Myocyte (in vitro differentiated cells): ENCODE data around the gene MCC. TPM values are rescaled to one million over a fixed set of nuclear protein-coding genes. Genes with fewer than 3 reads are reported as not detected.
A peak's percentile ranks its signal among the peaks of the same experiment; 100 is the strongest.

Experiments used
- DNase-seq: peaks from one replicate; pipeline ENCODE4 v3.0.0-alpha.2; 2012; ENCODE audit warnings: low read depth
- total RNA-seq: library from RNA; depleted of rRNA; stranded (reverse); fragments of >200 nt; gene quantifications from 2 replicates; pipeline ENCODE4 v1.2.3, GENCODE V29; 2014

MCC gene
- total RNA-seq, 1 donor from 2014 or later: 12.0 TPM

DNA sequence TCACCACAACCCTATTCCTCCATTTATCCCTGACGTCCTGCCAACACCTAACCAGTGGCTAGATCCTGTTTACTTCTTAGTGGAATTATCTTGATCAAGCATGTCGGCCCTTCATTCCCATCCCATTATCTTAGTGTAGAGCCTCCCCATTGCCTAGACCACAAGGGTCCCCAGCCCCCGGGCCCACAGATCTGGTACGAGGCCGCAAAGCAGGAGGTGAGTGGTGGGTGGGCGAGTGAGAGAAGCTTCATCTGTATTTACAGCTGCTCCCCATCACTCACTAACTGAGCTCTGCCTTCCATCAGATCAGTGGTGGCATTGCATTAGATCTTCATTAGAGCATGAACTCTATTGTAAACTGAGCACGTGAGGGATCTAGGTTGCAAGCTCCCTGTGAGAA lies 236.2 kb downstream of the MCC start:
- DNase-seq: no peak

DNA sequence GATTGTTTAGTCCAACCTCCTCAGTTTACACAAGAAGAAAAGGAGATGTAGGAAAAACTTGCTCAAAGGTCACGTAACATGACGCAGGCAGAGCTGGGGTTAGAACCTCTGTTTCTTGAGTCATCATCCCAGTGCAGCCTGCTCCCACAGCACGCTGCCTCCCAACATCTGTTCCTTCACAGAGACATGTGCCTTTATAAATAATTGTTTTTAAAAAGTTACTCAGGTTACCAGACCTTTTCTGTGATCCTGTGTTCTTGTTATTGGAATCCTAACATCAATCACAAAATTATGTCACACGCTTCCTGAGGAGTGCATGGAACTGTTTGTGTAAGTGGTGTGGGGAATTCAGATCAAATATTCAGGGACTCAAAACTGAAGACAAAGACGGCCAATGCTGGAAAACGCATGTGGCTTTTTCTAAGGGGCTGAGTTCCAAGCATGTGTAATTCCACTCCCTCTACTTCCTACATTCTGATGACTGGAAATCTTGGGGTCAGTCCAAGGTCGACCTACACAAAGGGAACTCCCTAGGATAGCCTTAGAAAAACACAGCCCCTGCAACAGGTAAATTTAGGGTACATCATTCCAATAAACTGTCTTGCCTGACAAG lies 237.8 kb downstream of the MCC start:
- DNase-seq: peak; percentile 55

DNA sequence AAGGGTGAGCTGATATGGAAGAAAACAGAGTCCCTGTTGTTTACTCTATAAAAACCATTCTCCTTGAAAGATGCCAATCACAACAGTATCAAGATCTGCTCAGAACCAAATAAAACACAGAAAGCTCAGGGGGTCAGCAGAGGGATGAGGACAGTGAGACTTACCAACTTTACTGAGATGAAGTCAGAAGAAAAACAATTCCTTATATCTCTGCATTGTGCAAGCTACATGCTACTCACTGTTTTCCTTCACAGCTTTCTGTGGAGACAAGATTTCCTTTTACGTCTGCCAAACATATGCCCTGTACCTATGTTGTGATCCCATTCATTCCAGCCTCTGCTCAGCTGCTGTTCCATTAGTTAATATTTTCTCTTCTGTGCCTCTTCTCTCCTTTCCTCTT lies 239.0 kb downstream of the MCC start:
- no peak for DNase-seq

DNA sequence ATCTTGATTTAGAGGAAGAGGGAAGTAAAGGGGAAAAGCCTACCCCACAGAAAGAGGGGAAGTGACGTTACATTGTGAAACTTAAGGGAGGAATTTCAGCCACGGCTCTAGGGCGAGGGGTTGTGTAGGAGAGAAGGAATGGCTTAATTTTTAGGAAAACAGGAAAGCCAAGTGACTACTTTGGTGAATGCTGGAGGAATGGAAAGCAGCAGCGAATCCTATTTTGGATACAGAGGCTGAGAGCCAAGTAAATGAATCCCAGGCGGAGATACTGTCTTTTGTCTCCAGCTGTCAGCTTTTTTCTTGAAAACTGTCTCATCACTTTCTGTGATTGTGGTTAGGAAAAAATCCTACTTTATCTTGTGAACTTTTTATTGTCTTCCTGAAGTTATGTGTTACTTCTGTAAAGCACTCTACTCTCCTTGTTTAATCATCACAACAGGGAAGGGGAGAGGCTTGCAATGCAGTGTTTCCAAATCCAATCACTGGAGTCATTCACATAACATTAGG lies 241.8 kb downstream of the MCC start:
- peak; percentile 71 for DNase-seq

DNA sequence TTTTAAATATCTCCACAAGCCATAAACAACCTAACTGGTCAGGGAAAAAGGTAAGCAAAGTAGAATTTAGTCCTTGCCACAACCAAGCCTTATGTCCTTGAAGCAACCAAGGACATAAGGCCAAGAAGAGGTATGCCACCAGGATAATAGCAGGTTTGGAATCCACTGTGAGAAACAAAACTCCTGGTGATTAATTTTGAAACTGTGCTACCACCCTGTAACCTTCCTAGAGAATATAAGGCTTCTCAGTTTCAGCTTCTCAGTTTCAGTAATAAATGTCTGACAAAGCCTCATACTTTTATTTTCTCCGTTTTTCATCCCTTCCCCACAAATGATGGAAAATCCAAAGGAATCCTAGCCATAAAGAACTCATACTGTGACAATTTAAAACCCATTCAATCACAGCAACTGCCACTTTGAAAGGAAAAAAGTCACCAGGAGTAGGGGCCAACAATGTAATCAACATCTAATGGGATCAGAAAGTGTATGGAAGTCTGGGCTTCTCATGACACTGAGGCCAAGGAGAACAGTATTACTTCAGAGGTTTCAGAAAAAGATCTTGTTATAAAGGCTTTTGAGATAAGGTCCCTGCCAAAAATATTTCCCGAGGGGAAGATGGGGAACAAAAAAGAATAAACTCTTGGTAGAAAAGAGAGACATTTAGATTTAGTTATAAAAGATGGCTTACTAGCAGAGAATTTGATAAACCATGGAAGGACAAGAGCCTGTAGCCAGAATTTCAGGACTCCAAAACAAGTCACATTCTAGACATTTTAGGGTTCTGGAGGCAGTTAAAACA lies 242.6 kb downstream of the MCC start:
- no peak for DNase-seq

DNA sequence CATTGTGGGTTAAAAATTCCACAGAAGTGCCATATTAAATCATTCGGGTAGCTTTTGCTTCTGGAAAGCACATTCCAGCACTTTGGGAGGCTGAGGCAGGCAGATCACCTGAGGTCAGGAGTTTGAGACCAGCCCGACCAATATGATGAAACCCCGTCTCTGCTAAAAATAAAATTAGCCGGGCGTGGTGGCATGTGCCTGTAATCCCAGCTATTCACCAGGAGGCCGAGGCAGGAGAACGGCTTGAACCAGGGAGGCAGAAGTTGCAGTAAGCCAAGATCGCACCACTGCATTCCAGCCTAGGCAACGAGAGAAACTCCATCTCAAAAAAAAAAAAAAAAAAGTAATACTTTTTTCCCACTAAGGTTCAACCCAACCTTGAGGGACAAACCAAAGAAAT lies 243.3 kb downstream of the MCC start:
- DNase-seq: no peak

DNA sequence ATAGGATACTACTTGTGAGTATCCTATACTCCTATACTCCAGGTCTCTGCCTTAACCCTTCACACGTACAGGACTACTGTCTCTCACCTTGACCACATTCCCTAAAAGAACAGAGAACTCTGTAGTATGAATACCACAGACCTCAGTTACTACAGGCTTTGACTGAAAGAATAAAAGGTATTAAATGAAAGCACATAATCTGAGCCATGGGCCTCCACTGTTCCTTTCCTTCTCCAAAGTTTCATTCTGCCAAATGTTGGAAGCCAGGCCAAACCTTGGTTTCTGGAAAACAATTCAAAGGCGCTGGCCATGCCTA lies 244.9 kb downstream of the MCC start:
- no peak for DNase-seq

DNA sequence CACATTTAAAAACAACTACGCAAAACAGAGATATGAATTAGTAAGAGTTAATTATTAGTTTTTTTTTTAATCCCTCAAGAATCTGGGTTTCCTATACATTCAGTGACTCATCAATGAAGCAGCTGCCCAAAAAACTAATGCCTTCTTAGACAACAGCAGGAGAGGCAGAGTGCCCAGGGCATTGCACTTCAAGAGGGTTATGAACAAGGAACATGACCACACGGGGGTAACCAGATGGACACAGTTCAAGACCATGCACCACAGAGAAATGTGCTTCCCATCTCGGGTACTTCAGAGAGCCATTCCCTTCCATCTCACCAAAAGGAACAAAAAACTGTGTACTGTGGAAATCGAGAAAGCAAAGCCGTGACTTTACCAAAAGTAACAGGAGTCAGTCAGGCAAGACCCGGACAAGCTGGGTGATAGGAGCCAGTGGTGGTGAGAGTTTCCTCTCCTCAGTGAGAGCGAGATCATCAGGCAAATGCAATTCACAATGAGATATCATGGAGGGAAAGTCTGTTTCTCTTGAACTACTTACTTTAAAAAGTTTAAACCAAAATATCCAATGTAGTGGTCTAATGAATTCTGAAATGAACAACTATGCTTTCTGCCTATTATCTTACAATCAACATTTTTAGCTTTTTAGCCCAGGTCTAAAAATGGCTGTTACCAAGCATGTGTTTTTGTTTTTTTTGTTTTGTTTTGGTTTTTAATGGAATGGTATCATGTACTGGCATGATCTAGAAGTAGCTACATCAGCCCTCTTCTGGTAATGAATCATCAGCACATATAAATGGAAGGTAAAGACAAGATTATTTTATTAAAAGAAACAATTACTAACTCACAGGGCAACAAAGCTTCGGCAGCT lies 245.5 kb downstream of the MCC start:
- no peak for DNase-seq

DNA sequence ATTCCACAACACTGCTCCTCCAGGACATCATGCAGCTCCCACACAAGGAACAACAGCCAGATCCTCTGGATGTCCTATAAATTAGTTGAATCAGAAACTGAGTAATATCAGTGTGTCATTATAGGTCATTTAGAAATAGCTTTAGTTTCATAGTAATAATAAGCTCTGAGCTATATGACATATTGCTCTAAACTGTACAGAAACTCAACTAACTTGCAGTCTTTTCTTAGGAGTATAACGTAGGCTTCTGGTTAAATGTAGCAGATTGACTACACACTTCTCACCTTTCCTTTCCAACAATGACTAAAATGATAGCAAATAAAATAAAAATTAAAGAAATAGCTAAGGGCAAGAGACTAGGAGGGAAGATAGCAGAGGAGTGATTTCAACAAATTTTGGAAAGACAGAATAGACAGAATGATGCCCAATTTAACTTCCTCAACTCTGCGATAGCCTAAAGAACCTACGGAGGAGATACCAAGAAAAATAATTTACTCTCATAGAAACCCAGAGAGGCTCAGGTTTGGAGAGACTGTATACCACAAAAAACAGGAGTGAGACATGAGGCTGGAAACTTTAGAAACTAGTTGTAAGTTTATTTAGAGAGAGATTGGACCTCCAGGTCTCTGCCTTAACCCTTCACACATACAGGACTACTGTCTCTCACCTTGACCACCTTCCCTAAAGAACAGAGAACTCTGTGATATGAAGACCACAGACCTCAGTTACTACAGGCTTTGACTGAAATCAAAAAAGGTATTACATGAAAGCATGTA lies 247.1 kb downstream of the MCC start:
- no peak for DNase-seq

DNA sequence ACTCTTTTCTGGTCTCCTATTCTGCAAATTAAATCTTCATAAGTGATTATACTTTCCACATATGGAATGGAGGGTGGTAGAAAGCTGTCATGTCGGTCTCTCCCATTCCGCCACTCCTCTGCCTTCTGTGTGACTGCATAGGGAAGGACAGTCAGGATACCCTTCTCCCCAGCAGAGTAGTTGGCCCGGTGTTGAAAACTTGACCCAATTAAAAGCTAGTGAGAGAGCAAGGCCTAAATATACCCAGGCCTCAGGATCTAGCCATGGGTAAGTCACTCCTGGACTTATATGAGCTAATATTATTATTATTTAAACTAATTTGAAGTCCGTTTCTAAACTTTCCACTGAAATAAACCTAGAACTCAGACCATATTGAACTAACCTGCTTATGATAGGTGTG lies 248.2 kb downstream of the MCC start:
- no peak for DNase-seq

DNA sequence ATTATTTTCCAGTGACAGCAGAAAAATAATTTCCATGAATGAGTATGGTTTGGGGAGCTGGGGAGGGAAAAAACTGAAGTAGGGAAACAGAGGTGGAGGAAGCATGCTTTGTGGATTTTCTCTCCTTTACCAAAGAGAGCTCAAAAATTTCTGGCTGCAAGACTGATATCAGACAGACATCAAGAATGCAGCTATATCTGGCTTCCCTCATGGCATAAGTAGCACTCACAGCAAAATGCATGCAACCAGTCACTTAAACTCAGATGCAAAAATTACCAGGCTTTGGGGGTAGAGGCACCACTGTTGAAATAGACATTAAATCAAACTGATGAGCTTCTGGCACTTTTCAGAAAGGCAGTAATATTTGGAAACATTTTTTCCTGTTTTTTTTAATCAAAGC lies 250.4 kb downstream of the MCC start:
- DNase-seq: no peak

DNA sequence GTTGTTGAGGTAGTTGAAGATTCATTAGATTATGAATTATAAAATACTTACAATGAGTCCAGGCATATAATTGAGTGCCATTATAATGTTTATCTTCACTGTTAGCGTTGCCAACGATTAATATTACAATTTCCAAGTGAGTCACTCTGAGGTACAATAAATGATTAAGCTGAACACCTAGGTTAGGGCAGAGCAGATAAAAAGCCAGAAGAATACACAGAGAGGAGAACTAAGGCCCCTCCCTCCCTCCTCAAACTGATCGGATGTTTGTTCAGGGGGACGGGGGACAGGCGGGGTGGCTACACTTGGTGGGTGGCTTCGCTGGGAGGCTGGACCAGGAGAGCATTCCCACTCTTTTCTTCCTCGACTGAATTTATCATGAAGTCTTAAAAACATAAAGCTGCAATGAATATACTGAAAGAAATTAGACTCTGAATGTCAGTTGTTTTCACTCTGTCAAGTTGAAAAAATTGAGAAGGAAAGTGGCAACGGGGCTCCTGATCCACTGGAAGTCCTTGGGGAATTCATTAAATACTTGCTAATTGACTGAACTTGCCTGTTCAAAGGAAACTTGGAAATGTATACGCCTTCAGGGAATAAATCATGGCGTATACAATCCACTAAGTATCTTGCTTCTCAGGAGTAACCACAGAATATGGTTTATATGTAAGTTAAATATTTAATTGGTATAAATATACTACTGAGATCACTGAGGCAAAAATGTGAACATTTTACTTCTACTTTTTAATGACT lies 251.5 kb downstream of the MCC start:
- no peak for DNase-seq

DNA sequence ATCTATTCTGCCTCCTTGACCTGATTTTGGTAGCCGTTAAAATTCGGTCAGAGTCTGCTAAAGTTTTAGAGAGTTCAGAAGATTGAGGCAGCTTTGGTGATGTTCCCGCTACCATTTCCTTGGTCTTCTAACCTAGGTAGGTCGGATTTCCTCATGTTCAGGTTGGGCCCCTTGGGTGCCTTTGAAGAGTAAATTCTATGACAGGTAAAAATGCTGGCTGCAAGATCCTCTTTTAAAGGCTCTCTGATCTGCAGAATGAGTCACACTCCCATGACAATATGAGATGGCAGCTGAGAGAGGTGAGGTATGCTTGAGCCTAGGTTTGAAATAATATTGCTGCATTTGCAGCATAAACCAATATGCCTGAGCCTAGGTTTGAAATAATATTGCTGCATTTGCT lies 252.4 kb downstream of the MCC start:
- DNase-seq: no peak

DNA sequence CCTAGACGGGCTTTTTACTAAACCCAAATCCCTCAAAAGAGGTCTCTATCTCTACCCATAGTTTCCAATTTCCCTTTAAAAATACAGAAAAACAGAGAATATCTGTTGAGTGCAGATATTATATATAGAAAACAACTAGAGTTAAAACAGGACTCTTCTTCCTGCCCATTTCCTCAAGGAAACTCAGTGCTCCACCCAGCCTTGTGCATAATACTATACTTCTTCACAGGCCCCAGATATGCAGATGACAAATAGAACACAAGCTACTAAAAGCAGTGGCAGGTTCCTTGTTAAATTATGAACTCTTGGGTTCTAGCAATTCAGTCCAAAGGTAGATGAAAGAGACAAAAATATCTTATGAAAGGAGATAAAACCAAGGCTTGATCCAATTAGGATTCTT lies 253.7 kb downstream of the MCC start:
- no peak for DNase-seq

DNA sequence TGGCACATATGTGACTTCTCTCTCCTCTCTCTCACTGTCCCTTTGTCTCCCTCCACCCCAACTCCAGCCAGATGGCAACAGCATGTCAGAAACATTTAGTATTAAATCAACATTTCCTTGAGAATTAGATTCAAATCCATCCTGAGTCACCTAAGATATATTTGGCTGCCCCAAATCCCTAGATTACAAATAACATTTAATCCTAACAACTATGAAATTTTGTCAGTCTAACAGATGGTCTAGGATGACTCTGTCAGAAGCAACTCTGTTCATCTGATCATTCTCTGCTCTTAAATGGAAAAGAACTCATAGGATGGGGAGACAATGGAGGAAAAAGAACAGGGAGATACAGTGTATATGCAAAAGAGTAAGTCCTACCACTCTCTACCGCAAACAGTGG lies 254.6 kb downstream of the MCC start:
- DNase-seq: peak; percentile 24

DNA sequence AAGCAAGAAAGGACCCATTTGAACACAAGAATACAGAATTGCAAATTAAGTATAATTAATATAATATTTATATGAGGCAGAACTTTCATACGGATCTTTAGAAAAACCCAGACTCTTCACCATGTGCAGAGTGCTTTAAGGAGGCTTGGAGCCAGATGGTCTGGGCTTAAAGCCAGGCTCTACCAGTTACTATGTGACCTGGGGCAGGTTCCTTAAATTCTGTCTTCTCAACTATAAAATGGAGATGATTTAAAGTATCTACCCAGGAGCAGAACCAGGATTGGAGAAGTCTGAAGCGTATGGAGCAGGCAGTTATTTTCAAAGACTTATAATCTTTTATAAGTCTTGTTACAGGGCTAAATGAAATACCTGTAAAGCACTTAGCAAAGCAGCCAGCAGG lies 255.6 kb downstream of the MCC start:
- no peak for DNase-seq

DNA sequence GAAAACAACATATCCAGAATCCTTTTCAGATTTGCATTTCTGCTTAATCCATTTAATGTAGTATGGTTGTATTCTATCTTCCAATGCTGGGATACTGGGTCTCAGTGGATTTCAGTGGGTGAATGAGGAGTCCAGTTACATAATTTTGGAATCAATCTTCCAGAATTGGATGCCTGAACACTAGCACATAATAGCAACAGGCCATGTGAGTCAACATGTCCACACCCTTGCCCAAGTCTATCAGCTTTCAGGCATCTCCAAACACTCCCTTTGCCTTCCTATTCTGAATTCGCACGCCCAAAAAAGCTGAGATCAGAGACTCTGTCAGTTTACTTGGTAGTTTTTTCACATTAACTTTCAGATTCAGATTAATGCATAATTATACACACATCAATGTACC lies 256.0 kb downstream of the MCC start:
- peak; percentile 46 for DNase-seq

DNA sequence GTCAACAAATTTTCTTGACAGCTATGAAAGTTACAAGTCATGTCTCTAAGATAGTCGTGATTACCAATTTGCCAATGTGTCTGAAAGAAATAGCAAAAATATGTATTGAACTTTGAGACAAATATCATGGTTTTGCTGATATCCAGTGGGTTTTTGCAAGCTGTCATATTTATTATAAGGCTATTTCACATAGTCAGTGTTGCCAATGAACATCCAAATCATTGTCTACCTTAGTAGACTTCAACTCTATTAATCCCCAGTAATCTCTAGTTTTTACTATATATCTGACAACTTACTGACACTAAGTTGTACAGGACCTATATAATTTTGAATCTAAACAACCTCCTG lies 256.6 kb downstream of the MCC start:
- DNase-seq: no peak

DNA sequence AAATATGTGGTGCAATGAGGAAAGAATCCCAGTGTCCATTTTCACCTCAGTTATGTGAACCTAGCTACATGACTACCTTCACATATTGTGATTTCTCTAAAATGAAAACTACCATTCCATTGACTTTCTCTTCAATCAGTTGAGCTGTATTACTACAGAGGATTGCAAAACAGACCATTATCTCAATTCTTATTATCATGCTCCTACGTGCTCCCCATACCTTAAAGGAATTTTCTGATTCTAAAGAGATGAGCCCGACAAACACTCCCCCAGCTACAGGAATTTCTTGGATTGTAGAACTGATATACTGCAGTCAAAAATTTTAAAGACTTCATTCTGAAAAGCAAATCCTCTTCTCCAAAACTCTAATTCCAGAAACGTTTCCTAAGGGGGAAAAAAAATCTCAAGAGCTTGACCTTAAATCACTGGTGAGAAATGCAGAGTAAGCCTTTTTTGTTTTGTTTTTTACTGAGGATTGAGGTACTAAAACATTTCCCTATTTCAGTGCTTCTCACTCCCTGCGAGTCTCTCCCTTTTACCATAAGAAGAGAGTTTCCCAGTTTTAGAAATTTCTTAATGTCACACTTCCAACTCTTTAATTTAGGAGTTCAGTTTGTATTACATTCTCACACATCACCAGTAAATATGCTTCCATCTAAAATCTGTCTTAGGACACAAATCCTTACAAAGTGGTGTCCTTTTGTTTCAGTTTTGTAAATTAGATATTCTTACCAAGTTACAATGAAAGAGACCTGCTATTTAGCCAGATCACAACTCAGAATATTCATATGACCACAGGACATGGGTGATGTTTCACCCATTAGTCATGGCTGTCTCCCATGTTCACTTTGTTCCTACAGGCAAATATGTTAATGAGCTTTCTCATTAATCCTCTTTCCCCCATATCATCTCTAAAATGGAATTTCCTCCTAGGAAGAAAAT lies 257.3 kb downstream of the MCC start:
- no peak for DNase-seq

DNA sequence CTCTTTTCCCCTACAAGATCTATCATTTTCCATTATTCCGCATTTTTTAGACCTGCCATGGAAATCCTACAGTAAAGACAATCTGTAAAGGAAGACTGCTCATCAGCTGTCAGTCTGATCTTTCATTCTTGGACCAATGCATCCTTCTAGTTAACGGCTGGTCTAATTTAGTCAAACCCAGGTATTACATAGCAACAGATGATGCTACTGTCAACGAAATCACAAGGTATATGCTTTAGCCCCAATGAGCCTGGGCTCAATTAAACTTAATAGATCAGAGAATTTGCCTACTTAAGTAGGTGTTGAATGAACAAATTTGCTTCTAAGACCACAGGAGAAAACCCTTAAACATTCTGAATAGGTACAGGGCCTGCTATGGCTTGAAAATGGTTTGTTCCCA lies 260.5 kb downstream of the MCC start:
- DNase-seq: no peak
